OCI-LY1 (cell line): Measurements from ENCODE around the gene CDH23.

Experiments used
- H2AFZ ChIP-seq: fragments of 200-600 bp; sonication (generic), shearing (Covaris generic); 2 replicates; pipeline ENCODE4 v1.6.0; 2014; ENCODE audit warnings: antibody characterized with exemption, mild to moderate bottlenecking, low read length
- H3F3A ChIP-seq: fragments of 200-600 bp; sonication (generic), shearing (Covaris generic); 2 replicates; pipeline ENCODE4 v1.6.0; 2014; ENCODE audit warnings: mild to moderate bottlenecking, antibody characterized with exemption, low read length, moderate library complexity; ENCODE audit not compliant: insufficient read depth
- H3K27ac ChIP-seq: fragments of 200-600 bp; sonication (generic); 2 replicates; pipeline ENCODE4 v1.5.1; 2014; ENCODE audit warnings: low read length, mixed run types, mild to moderate bottlenecking, low read depth; ENCODE audit not compliant: poor library complexity, severe bottlenecking
- H3K27me3 ChIP-seq: fragments of 200-600 bp; sonication (generic); 2 replicates; pipeline ENCODE4 v1.6.0; 2014; ENCODE audit warnings: antibody characterized with exemption, mild to moderate bottlenecking, low read length, moderate library complexity; ENCODE audit not compliant: insufficient read depth
- H3K36me3 ChIP-seq: fragments of 200-600 bp; sonication (generic); 2 replicates; pipeline ENCODE4 v1.6.1; 2014; ENCODE audit warnings: mild to moderate bottlenecking, antibody characterized with exemption, low read length, moderate library complexity, mixed read lengths; ENCODE audit not compliant: insufficient read depth
- H3K4me1 ChIP-seq: fragments of 200-600 bp; sonication (generic); 2 replicates; pipeline ENCODE4 v1.5.1; 2014; ENCODE audit warnings: mild to moderate bottlenecking, low read length, moderate library complexity; ENCODE audit not compliant: insufficient read depth, severe bottlenecking
- H3K4me2 ChIP-seq: fragments of 200-600 bp; sonication (generic), shearing (Covaris generic); 2 replicates; pipeline ENCODE4 v1.6.1; 2014; ENCODE audit warnings: low read length
- H3K4me3 ChIP-seq: fragments of 200-600 bp; sonication (generic); 2 replicates; pipeline ENCODE4 v1.5.1; 2014; ENCODE audit warnings: low read length, low read depth, mild to moderate bottlenecking, mixed read lengths; ENCODE audit not compliant: poor library complexity, severe bottlenecking
- H3K79me2 ChIP-seq: fragments of 200-600 bp; shearing (Covaris generic); 2 replicates; pipeline ENCODE4 v1.6.1; 2016; ENCODE audit warnings: mixed run types, low read length, mixed read lengths; ENCODE audit not compliant: insufficient read depth
- H3K9ac ChIP-seq: fragments of 200-600 bp; sonication (generic), shearing (Covaris generic); 2 replicates; pipeline ENCODE4 v1.6.1; 2014; ENCODE audit warnings: mild to moderate bottlenecking, low read length, mixed read lengths
- H3K9me2 ChIP-seq: fragments of 200-600 bp; sonication (generic), shearing (Covaris generic); 2 replicates; pipeline ENCODE4 v1.6.1; 2014; ENCODE audit warnings: low read depth, mild to moderate bottlenecking, low read length, mixed read lengths
- H3K9me3 ChIP-seq: fragments of 200-600 bp; shearing (Covaris generic); 2 replicates; pipeline ENCODE4 v1.6.1; 2014; ENCODE audit warnings: low read length, mixed read lengths
- H4K20me1 ChIP-seq: fragments of 200-600 bp; sonication (generic), shearing (Covaris generic); 2 replicates; pipeline ENCODE4 v1.6.0; 2016; ENCODE audit warnings: mild to moderate bottlenecking, low read length; ENCODE audit not compliant: insufficient read depth
- EZH2 ChIP-seq: fragments of 200-600 bp; sonication (generic), shearing (Covaris generic); IDR thresholded peaks from 2 replicates; pipeline ENCODE4 v1.8.0; 2017; ENCODE audit warnings: borderline replicate concordance, mixed run types, mild to moderate bottlenecking, antibody characterized with exemption, low read length, moderate library complexity, mixed read lengths
- TF ChIP-seq, protein P1 (sequence below): fragments of 200-600 bp; sonication (generic), shearing (Covaris generic); IDR thresholded peaks from 2 replicates; pipeline ENCODE4 v1.5.1; 2017; ENCODE audit warnings: mild to moderate bottlenecking, antibody characterized with exemption, low read length, moderate library complexity, mixed read lengths

The CDH23 gene

DNA sequence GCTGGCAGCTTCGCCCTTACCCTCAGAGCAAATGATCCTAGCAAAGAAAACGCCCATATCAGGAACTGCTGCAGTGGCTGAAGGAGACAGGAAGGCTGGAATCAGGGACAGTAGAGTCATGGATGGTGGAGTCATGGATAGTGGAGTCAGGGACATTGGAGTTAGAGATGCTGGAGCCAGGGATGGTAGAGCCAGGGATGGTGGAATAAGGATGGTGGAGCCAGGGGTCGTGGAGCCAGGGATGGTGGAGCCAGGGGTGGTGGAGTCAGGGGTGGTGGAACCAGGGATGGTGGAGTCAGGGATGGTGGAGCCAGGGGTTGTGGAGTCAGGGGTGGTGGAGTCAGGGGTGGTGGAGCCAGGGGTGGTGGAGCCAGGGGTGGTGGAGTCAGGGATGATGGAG, 291.5 kb downstream of the CDH23 start:
- Histone ChIP-seq H3K9me3 (no peaks in the 10 kb centered on the region), H3K4me1 (no peaks in the 10 kb centered on the region), H3K79me2 (no peaks in the 10 kb centered on the region), H2AFZ (no peak overlapping the region), H3K9me2 (no peaks in the 10 kb centered on the region), H3K27me3 (no peaks in the 10 kb centered on the region; the same call in 1 of the 2 replicates), H3F3A (0 out of 2 replicates have a peak, but pooled peaks cover 3% of the 10 kb centered on the region), H3K27ac (no peak overlapping the region), H3K9ac (no peak overlapping the region), H3K4me3 (no peak overlapping the region), H4K20me1 (no peaks in the 10 kb centered on the region), H3K36me3 (no peaks in the 10 kb centered on the region), H3K4me2 (no peak overlapping the region)
- no peak for TF ChIP-seq EZH2
- TF ChIP-seq, protein P1, sequence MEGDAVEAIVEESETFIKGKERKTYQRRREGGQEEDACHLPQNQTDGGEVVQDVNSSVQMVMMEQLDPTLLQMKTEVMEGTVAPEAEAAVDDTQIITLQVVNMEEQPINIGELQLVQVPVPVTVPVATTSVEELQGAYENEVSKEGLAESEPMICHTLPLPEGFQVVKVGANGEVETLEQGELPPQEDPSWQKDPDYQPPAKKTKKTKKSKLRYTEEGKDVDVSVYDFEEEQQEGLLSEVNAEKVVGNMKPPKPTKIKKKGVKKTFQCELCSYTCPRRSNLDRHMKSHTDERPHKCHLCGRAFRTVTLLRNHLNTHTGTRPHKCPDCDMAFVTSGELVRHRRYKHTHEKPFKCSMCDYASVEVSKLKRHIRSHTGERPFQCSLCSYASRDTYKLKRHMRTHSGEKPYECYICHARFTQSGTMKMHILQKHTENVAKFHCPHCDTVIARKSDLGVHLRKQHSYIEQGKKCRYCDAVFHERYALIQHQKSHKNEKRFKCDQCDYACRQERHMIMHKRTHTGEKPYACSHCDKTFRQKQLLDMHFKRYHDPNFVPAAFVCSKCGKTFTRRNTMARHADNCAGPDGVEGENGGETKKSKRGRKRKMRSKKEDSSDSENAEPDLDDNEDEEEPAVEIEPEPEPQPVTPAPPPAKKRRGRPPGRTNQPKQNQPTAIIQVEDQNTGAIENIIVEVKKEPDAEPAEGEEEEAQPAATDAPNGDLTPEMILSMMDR: no peak

GRCh38 chr10:71690094-71690720, 293.5 kb downstream of the CDH23 start:
- TF ChIP-seq EZH2: no peak
- TF ChIP-seq, protein P1: no peak
- Histone ChIP-seq H3K9ac (no peak overlapping the region), H3K79me2 (no peaks in the 10 kb centered on the region), H3K4me2 (no peak overlapping the region), H4K20me1 (no peaks in the 10 kb centered on the region), H3K4me1 (peaks cover 4% of the 10 kb centered on the region), H3F3A (0 out of 2 replicates have a peak, but pooled peaks cover 3% of the 10 kb centered on the region), H3K4me3 (no peak overlapping the region), H3K27me3 (no peaks in the 10 kb centered on the region; the same call in 1 of the 2 replicates), H3K36me3 (no peaks in the 10 kb centered on the region), H3K9me2 (no peaks in the 10 kb centered on the region), H3K9me3 (no peaks in the 10 kb centered on the region), H2AFZ (no peak overlapping the region), H3K27ac (no peak overlapping the region)

GRCh38 chr10:71691405-71691804, 294.7 kb downstream of the CDH23 start:
- no peaks in the 10 kb centered on the region for H3K9me2 ChIP-seq
- no peaks in the 10 kb centered on the region for H4K20me1 ChIP-seq
- H3K9me3 ChIP-seq: no peaks in the 10 kb centered on the region
- H2AFZ ChIP-seq: no peak overlapping the region
- H3K4me3 ChIP-seq: no peak overlapping the region
- H3K27ac ChIP-seq: no peak overlapping the region
- peaks cover 4% of the 10 kb centered on the region for H3K4me1 ChIP-seq
- H3K27me3 ChIP-seq: no peaks in the 10 kb centered on the region; the same call in 1 of the 2 replicates
- H3F3A ChIP-seq: 0 out of 2 replicates have a peak, but pooled peaks cover 3% of the 10 kb centered on the region
- no peak overlapping the region for H3K4me2 ChIP-seq
- H3K79me2 ChIP-seq: no peaks in the 10 kb centered on the region
- TF ChIP-seq, protein P1: no peak
- no peak for TF ChIP-seq EZH2
- no peak overlapping the region for H3K9ac ChIP-seq
- H3K36me3 ChIP-seq: no peaks in the 10 kb centered on the region
